Activated T-cell treated with anti-CD3 and anti-CD28 coated beads, Interleukin-2, amount 50 U/mL, for 4 hours (primary cell): ENCODE results near the gene NEK10. TPM values are rescaled to one million over a fixed set of nuclear protein-coding genes. Genes with fewer than 3 reads are reported as not detected.
"Not testable (repeated sequence)": the region's sequence is repeated elsewhere in the genome, so short reads cannot be mapped to it uniquely, and the experiment has no call there.

Experiments used
- ATAC-seq, 2 donors: fragments of 200-7000 bp; cut with Tn5 transposase; one replicate each; pipeline ENCODE4 v1.10.0; 2021
- DNase-seq: peaks from one replicate; pipeline ENCODE4 v3.0.0-alpha.2; 2020
- H3K27me3 Mint-ChIP-seq: one replicate; pipeline ENCODE4 v1.8.0; 2021; ENCODE audit warnings: low read depth, mixed read lengths
- H3K36me3 Mint-ChIP-seq: one replicate; pipeline ENCODE4 v1.8.0; 2022; ENCODE audit warnings: mixed read lengths; ENCODE audit not compliant: insufficient read depth
- H3K4me1 Mint-ChIP-seq: one replicate; pipeline ENCODE4 v1.8.0; 2021; ENCODE audit warnings: low read depth, mixed read lengths
- H3K4me3 Mint-ChIP-seq: one replicate; pipeline ENCODE4 v1.8.0; 2021; ENCODE audit warnings: mild to moderate bottlenecking, moderate library complexity, mixed read lengths
- H3K9me3 Mint-ChIP-seq: one replicate; pipeline ENCODE4 v1.8.0; 2021; ENCODE audit warnings: mixed read lengths
- total RNA-seq, 3 donors: library from RNA; stranded (reverse); gene quantifications; one replicate each; pipeline ENCODE4 v1.2.1, GENCODE V29; 2021

Gene NEK10
- total RNA-seq, 3 donors from 2014 or later = 0.21 to 0.49 (median 0.28) TPM

DNA sequence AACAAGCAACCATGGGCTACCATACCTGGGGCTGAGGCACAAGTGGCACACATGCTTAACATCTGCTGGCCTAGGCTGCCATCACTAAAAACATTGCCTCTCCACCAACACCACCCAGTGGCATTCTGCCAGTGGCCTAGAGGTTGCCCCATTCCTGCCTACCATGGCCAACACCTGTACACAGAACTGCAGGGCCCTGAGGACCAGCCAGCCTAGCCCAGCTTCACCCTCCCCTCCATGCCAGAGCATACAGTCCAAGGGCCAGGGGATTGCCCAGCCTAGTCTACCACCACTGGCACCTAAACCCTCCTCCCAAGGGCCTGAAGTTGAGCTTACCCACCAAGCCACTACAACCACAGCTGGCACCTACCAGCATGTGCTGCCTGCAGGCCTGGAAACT is 35.3 kb downstream of the NEK10 start:
- ATAC-seq (no peak), DNase-seq (no peak)
- H3K4me3 Mint-ChIP-seq = no peak overlapping the region
- peaks cover 2% of the 10 kb centered on the region for H3K36me3 Mint-ChIP-seq
- no peaks in the 10 kb centered on the region for H3K9me3 Mint-ChIP-seq
- no peaks in the 10 kb centered on the region for H3K4me1 Mint-ChIP-seq
- H3K27me3 Mint-ChIP-seq = no peaks in the 10 kb centered on the region

DNA sequence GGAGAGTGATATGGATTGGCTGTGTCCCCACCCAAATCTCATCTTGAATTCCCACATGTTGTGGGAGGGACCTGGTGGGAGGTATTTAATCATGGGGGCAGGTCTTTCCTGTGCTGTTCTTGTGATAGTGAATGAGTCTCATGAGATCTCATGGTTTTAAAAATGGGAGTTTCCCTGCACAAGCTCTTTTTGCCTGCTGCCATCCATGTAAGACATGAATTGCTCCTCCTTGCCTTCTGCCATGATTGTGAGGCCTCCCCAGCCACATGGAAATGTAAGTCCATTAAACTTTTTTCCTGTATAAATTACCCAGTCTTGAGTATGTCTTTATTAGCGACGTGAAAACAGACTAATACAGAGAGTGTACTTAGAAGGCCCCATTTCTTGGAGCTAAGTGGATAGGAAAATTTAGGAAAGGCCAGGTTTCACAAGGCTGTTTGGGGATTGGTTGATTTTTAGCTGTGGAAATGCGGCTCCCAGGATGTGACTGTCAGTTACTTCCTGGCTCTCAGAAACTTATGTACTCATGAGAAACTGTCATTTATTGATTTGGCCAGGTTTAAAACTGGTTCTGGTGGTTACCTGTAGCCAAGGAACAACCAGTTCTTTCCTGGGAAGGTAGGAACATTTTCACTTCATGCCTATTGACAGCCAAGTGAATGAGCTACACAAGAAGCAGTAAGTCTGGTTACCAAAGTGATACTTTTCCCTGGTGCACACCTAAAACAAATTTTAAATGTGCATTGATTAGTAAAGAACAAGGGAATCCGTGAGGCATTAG is 40.0 kb downstream of the NEK10 start:
- not testable (repeated sequence) for H3K9me3 Mint-ChIP-seq

DNA sequence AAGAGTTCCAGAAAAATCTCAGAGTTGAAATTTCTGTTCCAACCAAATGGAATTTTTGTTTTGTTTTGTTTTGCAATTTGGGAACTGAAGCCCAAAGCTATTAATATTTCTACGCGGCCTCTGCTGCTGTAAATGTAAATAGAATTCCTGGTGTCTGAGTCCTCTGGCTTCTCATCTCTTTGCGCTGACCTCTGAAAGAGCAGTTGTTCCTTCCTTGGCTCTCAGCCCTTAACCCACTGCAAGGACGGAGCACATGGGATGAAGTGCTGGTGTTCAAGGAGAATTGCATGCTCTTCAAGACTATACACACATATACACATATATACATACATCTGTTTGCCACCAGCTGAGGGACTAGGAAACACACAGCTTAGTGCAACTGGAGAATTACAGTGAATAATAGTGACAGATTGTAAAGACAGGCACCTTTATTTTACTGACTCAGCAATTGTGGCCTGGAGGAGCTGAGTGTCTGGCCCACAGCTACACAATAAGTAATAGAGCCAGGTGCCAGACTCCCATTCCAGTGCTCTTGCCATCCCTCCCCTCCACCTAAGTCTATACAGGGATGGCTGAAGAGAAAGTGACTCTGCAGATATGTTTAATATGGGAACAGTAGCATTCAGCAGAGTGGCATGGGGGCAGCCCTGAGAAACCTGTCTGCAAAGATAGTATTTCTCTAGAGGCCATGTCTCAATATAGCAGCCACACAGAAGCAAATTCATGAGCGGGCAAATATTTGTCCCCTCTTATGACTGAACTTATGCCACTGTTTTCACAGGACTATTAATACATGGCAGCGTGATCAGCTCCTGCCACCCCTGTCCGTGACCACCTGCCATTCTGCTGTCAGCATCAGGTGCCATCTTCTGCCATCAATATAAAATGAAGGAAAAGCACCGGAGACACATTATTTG is 42.3 kb downstream of the NEK10 start:
- no peak for DNase-seq
- ATAC-seq = no peak
- Mint-ChIP-seq H3K4me3 (no peak overlapping the region), H3K36me3 (peaks cover 3% of the 10 kb centered on the region), H3K4me1 (no peaks in the 10 kb centered on the region), H3K27me3 (no peaks in the 10 kb centered on the region), H3K9me3 (peaks cover 6% of the 10 kb centered on the region)

More for the DNA sequence above, 40.0 kb downstream of the NEK10 start:
- not testable (repeated sequence) for H3K36me3 Mint-ChIP-seq, ATAC-seq, DNase-seq, H3K4me3 Mint-ChIP-seq, H3K27me3 Mint-ChIP-seq, H3K4me1 Mint-ChIP-seq

DNA sequence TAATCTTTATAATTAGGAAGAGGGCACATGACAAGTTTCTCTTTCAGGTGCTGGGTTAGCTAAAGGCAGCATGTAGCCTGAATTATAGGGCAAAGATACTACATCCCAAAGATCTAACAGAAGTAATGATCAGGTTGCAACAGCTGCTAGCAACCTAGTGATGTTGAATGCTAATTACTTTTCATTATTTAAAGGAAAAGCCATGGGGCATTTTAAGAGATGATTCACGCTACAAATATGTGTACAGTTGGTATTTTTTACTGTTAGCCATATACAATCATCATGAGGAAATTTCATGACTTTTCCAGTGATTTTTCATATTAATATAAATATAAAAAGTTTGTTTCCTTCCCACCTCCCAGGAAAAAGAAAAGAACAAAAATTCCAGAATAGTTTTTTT is 43.0 kb downstream of the NEK10 start:
- ATAC-seq = no peak
- Mint-ChIP-seq H3K36me3 (peaks cover 3% of the 10 kb centered on the region), H3K9me3 (peaks cover 6% of the 10 kb centered on the region), H3K4me3 (no peak overlapping the region), H3K4me1 (no peaks in the 10 kb centered on the region), H3K27me3 (no peaks in the 10 kb centered on the region)
- DNase-seq = no peak

DNA sequence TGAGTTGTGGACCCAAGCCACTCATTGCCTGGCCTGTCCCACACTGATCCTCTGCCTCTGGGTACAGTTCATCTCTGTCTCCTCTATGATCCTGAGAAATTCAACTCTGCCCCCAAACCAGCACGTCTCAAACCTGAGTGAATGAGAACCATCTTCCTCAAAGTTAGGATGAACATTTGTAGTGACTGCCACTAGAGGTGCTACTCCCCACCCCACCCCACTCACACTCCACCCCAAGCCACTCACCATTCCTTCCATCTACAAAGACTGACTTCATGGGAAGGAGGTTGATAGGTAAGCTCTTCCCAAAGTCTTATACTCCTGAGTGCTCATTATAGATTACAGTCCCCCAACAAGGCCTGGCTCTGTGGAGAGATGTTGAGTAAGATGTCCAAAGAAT is 43.8 kb downstream of the NEK10 start:
- H3K9me3 Mint-ChIP-seq = peaks cover 6% of the 10 kb centered on the region
- peaks cover 3% of the 10 kb centered on the region for H3K36me3 Mint-ChIP-seq
- H3K4me1 Mint-ChIP-seq = no peaks in the 10 kb centered on the region
- ATAC-seq = no peak
- H3K27me3 Mint-ChIP-seq = no peaks in the 10 kb centered on the region
- DNase-seq = no peak
- H3K4me3 Mint-ChIP-seq = no peak overlapping the region

DNA sequence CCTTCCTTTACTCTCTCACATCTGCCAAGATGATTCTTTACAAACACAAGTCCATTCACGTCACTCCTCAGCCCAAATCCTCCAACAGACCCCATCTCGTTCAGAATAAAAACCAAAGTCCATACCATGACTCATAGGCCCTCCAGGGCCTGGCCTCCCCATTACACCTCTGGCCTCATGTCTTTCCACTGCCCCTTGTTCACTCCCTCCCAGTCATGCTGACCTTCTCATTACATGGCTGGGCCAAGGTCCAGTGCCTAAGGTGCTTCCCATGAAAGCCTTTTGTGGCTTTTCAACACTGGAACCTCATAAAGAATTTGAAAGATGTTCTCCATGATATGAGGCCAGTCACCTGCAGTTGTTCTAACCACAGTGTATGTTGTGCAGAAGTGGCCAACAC is 44.5 kb downstream of the NEK10 start:
- Mint-ChIP-seq H3K4me1 (no peaks in the 10 kb centered on the region), H3K9me3 (peaks cover 6% of the 10 kb centered on the region), H3K36me3 (peaks cover 3% of the 10 kb centered on the region), H3K4me3 (no peak overlapping the region), H3K27me3 (no peaks in the 10 kb centered on the region)
- ATAC-seq (no peak), DNase-seq (no peak)

DNA sequence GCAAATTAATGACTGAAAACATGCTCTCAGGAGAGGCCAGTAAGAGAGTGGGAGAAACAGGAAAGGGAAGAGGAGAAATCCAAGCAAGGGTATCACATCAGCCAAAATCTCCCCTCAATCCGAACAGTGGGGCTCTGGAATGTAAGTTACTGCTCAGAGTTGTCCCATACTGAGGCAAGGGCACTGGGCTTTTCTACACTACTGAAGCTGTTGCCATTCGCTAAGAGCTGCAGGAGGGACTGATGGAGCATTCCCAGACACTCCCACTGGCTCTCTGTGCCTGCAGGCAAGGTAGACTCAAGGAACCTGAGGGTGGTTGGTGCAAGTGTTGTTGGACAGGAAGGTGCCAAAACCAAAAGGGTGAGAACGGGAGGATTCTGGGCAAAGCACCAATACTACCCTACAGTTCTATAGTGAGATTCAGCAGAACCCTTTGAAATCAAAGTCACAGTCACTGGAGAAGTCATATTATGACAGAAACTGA is 46.1 kb downstream of the NEK10 start:
- H3K4me3 Mint-ChIP-seq = no peak overlapping the region
- H3K9me3 Mint-ChIP-seq = peaks cover under 1% of the 10 kb centered on the region
- H3K27me3 Mint-ChIP-seq = no peaks in the 10 kb centered on the region
- H3K36me3 Mint-ChIP-seq = no peaks in the 10 kb centered on the region
- ATAC-seq (no peak), DNase-seq (no peak)
- no peaks in the 10 kb centered on the region for H3K4me1 Mint-ChIP-seq

DNA sequence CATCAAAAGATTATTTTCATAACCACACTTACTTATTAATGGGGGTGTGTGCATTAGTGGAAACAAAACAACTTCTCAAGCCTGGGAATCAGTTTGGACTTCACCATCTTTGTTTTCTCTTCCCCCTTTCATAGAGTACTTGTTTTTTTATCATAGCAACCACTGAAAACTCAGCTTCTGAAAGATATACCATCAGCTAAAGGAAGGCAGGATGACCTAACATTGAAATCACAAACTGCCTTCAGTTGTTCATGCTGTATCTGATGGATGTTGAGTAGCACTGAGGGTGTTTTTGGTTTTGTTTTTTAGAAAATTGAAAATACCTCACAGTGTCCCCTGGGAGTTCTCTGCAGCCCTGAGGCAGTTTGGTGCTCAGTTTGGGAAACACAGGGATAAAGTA is 46.5 kb downstream of the NEK10 start:
- Mint-ChIP-seq H3K27me3 (no peaks in the 10 kb centered on the region), H3K9me3 (no peaks in the 10 kb centered on the region), H3K4me1 (no peaks in the 10 kb centered on the region), H3K4me3 (no peak overlapping the region), H3K36me3 (no peaks in the 10 kb centered on the region)
- ATAC-seq (no peak), DNase-seq (no peak)

DNA sequence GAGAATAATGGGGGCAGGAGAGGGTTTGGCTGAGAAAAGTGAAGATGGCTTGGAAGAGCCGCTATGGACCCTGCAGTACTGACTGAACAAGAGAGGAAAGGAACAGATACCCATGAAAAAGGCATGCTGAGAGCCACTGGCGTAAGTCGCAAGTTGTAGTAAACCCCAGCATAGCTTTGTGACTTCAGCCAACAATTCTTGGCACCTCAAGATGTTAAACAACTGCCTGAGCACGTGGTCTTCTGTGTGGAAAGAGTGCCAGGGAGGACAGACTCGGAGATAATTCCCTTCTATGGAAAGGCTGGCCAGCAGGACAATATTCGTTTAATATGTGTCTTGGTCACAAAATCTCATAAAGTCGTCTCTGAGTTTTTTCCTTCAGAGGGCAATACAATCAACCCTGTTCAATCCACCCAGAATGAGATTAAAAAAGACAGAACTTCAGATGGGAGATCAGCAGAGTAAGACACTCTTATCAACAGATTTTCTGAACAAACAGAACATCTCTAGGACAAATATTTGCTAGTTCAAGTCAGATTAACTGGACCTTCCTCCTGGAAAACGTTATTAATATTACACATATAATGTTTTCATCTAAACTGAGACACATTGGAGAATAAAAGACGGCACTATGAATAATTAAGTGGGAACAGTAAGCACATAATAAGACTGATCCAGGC is 49.2 kb downstream of the NEK10 start:
- H3K9me3 Mint-ChIP-seq = no peaks in the 10 kb centered on the region
- ATAC-seq (no peak), DNase-seq (no peak)
- H3K36me3 Mint-ChIP-seq = no peaks in the 10 kb centered on the region
- no peaks in the 10 kb centered on the region for H3K27me3 Mint-ChIP-seq
- no peak overlapping the region for H3K4me3 Mint-ChIP-seq
- H3K4me1 Mint-ChIP-seq = no peaks in the 10 kb centered on the region

DNA sequence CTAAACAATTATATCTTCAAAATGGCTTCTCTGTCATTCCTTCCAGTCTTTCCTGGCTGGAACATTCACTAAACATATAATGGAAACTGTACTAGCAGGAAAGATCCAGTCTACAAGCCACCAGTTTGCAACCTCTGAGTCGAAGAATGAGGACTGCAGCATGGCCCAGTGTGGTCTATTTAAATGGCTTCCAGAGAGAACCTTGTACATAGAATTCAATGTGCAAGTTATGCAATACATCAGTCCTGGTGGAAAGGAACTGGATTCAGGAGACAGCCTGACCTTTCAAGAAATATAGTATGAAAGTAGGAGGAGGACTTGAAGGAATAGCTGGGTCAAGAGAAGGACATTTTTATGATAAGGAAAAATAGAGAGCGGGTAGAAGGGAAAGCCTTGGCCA is 49.9 kb downstream of the NEK10 start:
- H3K36me3 Mint-ChIP-seq = no peaks in the 10 kb centered on the region
- ATAC-seq (no peak), DNase-seq (no peak)
- no peak overlapping the region for H3K4me3 Mint-ChIP-seq
- H3K4me1 Mint-ChIP-seq = no peaks in the 10 kb centered on the region
- no peaks in the 10 kb centered on the region for H3K9me3 Mint-ChIP-seq
- H3K27me3 Mint-ChIP-seq = no peaks in the 10 kb centered on the region

DNA sequence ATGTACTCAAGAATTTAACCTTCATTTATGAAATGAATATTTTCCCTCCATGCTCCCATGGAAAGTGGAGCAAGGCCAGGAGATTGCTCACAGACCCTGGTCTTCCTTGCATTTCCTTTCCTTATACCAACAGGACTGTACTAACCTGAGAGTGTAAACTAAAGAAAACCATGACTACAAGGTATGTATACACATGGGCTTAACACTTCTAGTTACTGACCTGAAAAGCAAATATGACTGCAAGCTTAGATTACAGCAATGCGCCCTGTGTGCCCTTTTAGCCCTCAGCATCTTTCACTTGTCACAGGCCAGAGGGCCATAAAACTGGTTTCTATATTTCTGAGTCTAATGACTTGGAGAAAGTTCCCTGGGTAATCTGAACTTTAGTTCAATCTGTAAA is 52.1 kb downstream of the NEK10 start:
- no peaks in the 10 kb centered on the region for H3K4me1 Mint-ChIP-seq
- no peaks in the 10 kb centered on the region for H3K27me3 Mint-ChIP-seq
- no peaks in the 10 kb centered on the region for H3K9me3 Mint-ChIP-seq
- DNase-seq (no peak), ATAC-seq (no peak)
- no peaks in the 10 kb centered on the region for H3K36me3 Mint-ChIP-seq
- H3K4me3 Mint-ChIP-seq = no peak overlapping the region

DNA sequence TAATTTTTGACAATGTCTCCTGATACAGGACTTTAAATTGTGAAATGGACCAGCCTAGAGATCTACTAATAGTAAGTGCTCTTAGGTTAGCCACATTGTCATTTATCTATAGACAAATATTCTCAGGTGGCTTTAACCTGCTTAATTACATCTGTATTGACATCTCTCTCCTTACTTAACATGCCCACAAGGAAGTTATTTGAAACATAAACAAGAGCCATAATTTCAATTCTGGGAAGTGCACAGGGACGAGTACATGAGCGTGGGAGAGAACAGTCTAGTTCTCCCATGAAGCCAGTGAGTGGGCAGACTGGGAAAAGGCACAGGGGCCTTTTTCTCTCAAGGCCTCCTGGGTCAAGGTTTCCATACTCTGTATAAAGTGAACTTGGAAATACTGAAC is 54.2 kb downstream of the NEK10 start:
- Mint-ChIP-seq H3K9me3 (no peaks in the 10 kb centered on the region), H3K27me3 (peaks cover under 1% of the 10 kb centered on the region), H3K4me1 (no peaks in the 10 kb centered on the region), H3K4me3 (no peak overlapping the region), H3K36me3 (no peaks in the 10 kb centered on the region)
- ATAC-seq = no peak
- no peak for DNase-seq

DNA sequence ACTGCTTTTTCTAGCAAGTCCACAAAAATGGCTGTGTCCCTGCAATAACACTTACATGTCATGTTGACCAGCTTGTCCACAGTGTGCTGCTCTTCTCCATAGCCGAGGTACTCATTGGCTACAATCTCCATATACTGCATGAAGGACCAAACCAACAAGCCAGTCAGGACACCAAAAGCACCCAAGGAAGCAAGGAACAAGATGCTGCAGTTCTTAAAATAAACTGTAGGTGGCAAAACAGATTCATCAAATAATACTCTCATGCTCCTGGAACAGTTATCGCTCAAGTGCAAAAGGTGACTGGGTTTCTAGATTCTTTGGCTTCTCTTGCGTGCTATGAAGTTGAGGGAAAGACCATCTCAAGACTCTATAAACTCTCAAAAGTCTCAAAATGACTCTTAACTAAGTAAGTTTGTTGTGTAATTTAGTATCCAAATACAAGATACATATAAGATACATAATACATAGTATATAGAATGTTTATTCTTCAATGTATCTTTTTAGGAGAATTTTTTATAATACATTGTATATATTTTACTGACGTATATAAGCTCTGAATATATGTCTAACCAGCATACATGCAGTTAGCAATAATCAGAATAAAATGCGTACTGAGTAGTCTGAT is 57.0 kb downstream of the NEK10 start:
- H3K4me1 Mint-ChIP-seq = no peaks in the 10 kb centered on the region

DNA sequence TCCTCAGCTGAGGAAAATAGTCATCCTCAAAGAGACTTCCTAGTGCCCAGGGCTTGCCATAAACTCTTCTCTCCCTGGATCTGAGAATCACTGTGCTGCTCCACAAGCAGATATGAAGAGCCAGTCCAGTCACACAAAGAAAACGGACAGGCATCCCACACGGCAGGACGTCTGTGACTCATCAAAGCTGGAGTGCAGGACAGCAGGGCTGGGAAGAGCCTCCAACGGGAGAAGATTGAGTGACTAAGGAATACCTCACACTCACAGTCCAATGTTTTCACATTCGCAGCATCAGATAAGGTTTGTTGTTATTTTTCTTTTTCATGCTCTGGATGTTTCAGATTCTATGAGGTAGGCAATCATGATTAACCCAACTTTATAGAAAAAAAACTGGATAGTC is 57.8 kb downstream of the NEK10 start:
- ATAC-seq (no peak), DNase-seq (no peak)
- Mint-ChIP-seq H3K36me3 (no peaks in the 10 kb centered on the region), H3K4me3 (no peak overlapping the region), H3K4me1 (no peaks in the 10 kb centered on the region), H3K9me3 (no peaks in the 10 kb centered on the region), H3K27me3 (peaks cover 1% of the 10 kb centered on the region)

More for the DNA sequence above, 57.0 kb downstream of the NEK10 start:
- Mint-ChIP-seq H3K36me3 (no peaks in the 10 kb centered on the region), H3K4me3 (no peak overlapping the region), H3K27me3 (peaks cover 1% of the 10 kb centered on the region), H3K9me3 (no peaks in the 10 kb centered on the region)
- ATAC-seq (peak; percentile 38 to 63), DNase-seq (no peak)
